AG10803 (cell line): Measurements from ENCODE around the gene ADNP.
A peak's percentile ranks its signal among the peaks of the same experiment; 100 is the strongest.

ENCODE experiments used
- DNase-seq: peaks from one replicate; pipeline ENCODE4 v3.0.0; 2010; ENCODE audit warnings: low read depth
- H3K4me3 ChIP-seq: 2 replicates; pipeline ENCODE4 v1.5.1; 2011; ENCODE audit warnings: mild to moderate bottlenecking, low read length, control low read depth
- TF ChIP-seq, protein P1 (sequence below): conservative IDR thresholded peaks from 2 replicates; pipeline ENCODE4 v1.5.1; 2011; ENCODE audit warnings: mild to moderate bottlenecking, low read length, control low read depth, inconsistent platforms

ADNP gene

DNA sequence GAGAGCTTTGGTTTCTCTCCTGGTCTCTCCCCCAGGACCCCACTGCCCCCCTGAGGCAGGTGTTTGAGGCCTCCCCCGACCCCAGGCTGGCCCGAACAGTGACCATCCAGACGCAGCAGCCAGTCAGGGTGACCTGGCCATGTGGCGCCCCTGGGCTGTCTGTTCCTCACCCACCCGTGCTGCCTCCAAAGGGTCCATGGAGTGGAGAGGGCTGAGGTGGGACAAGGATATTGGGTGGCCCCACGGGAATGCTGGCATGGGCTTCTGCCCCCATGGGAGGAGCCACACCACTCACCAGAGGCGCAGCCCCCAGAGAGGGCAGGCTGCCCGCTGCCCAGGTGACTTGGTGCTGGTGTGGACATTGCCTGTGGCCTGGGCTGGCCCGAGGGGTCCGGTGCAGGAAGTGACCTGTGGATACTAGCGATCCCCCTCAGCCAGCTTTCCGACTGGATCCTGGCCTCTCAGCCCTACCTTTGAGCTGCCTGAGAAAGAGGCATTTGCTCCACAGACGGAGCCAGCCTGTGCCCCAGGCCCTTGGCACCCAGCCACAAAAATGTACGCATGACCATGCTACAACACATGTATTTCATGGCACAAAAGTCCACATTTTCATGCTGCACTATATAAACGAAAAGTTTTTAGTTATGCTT is 85.5 kb downstream of the ADNP start:
- H3K4me3 ChIP-seq = no peak overlapping the region
- DNase-seq = no peak
- TF ChIP-seq, protein P1, sequence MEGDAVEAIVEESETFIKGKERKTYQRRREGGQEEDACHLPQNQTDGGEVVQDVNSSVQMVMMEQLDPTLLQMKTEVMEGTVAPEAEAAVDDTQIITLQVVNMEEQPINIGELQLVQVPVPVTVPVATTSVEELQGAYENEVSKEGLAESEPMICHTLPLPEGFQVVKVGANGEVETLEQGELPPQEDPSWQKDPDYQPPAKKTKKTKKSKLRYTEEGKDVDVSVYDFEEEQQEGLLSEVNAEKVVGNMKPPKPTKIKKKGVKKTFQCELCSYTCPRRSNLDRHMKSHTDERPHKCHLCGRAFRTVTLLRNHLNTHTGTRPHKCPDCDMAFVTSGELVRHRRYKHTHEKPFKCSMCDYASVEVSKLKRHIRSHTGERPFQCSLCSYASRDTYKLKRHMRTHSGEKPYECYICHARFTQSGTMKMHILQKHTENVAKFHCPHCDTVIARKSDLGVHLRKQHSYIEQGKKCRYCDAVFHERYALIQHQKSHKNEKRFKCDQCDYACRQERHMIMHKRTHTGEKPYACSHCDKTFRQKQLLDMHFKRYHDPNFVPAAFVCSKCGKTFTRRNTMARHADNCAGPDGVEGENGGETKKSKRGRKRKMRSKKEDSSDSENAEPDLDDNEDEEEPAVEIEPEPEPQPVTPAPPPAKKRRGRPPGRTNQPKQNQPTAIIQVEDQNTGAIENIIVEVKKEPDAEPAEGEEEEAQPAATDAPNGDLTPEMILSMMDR = no peak

DNA sequence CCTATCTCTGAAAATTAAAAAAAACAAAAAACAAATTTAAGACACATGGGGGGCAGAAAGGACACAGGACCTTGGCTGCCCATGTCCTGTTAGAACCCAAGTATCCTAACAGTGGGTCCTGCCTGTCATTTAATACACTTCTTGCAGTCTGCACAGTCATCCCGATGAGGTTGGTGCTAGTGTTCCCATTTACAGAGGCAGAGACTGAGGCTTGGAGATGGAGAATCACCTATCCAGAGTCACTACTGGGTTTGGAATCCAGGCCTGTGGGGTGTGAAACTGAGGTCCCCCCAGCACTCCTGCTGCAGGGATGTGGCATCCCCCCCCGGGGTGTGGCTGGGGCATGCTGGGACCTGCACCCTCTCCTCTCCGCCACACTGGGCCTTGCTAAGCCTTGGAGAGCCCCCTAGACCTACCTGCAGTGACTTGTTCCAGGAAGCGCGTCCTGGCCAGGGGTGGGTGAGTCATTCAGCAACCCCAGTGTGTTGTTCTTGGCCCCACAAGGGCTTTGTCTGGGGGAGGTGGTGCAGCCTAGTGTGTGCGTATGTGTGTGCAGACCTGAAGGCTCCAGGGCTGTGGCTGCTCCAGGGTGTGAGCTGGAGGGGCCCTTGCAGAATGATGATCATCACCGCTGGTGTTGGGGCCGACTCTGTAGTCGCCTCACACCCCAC is 86.7 kb downstream of the ADNP start:
- TF ChIP-seq, protein P1 = no peak
- peak; percentile 28 for DNase-seq
- H3K4me3 ChIP-seq = no peak overlapping the region

DNA sequence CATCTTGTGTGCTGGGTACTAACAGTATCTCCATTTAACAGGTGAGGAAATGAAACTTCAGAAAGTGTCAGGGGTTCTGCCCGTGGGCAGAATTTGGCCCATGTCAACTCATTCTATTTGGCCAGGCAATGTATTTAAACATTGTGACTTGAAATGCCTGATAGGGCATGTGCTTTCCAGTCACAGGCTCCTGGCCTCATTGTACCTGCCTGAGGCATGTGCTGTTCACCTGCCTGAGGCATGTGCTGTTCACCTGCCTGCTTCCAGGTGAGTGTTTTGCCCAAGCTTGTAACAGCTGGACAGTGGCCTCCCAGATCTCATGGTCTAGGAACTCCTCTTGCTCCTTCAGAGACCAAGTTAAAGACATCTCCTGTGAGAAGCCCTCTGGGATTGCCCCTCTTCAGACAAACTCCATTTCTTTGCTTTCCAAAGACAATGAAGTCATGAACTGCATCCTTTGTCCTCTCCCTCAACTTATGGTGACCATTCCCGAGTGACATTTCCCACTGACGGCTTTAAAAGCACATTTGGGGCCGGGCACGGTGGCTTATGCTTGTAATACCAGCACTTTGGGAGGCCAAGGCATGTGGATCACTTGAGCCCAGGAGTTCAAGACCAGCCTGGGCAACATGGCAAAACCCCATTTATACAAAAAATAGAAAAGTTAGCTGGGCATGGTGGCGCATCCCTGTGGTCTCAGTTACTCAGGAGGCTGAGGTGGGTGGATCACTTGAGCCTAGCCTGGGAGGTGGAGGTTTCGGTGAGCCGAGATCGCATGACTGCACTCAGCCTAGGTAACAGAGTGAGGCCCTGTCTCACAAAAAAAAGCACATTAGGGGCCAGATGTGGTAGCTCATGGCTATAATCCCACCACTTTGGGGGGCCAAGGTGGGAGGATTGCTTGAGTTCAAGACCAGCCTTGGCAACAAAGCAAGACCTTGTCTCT is 87.6 kb downstream of the ADNP start:
- H3K4me3 ChIP-seq = no peak overlapping the region
- TF ChIP-seq, protein P1 = no peak
- DNase-seq = no peak

DNA sequence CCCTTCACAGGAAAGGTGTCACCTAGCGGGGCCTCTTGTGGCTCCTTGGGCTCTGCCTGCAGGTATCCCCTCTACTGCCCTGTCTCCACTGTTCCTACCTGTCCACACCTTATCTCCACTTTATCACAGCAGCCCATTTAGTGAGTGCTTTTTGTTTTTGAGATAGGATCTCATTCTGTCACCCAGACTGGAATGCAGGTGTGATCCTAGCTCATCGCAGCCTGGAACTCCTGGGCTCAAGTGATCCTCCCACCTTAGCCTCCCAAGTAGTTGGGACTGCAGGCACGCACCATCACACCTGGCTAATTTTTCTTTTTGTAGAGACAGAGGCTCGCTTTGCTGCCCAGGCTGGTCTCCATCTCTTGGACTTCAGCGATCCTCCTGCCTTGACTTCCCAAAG is 88.4 kb downstream of the ADNP start:
- DNase-seq = no peak
- H3K4me3 ChIP-seq = no peak overlapping the region
- TF ChIP-seq, protein P1 = no peak
